Activated effector memory CD4-positive, alpha-beta T cell treated with anti-CD3 and anti-CD28 coated beads, Interleukin-2, amount 50 U/mL, for 16 hours (primary cell): ENCODE data around the gene PRKCQ.

Source experiments
- DNase-seq: peaks from one replicate; pipeline ENCODE4 v3.0.0-alpha.2; 2020

PRKCQ gene

DNA sequence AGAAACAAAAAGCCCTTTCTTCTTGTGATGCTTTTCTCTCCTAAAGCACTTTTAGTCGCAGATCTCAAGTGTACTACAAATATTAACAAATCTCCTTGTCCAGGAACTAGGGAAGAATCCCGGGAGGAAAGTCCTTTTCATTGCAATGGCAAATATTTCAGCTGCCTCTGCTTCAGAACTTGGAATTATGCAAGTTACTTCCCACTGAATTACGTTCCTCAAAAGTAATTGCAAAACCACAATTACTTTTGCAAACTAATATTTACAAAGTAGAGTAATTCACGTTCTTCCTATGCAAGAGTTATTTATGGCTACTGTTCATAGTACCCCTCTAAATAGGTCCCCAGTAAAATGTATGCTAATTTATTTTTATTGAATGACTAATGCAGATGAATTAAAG, 14.5 kb downstream of the PRKCQ start:
- no peak for DNase-seq

DNA sequence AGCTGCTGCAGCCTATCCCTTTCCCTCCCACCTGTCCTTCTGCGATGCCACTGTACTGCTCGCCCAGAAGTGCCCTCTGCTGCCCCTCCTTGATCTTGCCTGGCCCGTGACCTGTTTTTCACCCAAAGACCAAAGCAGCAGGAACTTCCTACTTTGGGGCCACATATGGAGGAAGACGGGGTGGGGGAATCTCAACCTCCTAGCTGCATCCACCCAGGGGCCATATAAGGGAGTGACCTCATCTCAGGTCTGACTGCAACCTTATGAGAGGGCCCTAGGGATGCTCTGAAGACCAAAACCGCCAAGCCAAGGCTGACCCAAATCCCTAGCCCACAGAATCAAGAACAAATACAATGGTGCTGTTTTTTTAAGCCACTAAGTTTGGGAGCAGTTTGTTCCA, 15.7 kb downstream of the PRKCQ start:
- no peak for DNase-seq

DNA sequence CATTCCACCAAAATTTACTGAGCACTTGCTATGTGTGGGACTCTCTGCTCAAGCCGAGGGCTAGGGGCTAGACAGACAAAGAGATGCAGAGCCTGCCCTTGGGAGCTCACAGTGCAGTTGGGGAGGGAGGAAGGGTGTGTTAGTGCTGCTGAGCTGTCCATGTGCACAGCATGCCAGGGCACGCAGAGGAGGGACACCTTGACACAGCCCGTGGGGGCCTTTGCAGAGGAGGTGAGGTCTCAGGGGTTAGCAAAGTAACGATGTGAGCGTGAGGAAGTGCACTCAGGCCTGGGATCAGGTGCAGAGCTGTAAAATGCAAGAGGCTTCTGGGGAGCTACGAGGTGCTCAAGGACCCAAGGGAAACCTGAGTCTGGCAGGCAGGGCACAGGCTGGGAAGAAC, 16.3 kb downstream of the PRKCQ start:
- no peak for DNase-seq

DNA sequence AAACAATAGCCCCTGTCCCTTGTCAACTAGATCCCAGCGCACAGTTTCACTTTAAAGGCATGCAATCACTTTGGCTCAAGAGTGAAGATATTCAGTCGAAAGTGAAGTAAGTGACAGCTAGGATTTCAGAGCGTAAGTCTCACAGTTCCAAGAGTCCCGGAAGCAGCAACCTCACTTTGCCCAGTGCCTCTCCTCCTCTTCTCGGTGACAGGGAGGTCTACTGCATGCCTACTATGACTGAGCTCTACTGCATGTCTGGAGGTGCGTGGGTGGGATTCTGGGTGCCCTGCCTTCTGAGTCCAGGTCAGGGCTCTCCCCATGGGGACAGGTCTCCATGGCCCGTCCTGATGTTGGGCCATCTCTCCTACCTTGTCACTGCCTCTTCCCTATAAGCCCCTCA, 17.0 kb downstream of the PRKCQ start:
- peak; percentile 76 for DNase-seq

DNA sequence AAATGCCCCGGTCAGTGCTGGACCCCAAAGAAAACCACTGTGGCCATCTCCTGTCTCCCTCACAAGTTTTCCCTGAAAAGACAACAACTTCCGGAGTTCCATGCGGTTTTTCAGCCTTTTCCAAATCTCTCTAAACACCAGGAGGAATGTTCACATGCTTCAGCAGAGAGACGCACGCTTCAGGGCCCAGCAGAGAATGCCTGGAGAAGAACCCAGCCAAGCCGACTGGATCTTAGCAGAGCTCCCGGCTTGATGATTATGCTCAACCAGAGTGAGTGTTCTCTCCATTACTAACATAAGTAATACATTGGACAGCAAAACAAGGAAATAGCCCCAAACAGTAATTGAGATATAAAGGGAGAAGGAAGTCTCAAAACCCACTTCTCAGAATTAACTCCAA, 17.9 kb downstream of the PRKCQ start:
- DNase-seq = no peak

DNA sequence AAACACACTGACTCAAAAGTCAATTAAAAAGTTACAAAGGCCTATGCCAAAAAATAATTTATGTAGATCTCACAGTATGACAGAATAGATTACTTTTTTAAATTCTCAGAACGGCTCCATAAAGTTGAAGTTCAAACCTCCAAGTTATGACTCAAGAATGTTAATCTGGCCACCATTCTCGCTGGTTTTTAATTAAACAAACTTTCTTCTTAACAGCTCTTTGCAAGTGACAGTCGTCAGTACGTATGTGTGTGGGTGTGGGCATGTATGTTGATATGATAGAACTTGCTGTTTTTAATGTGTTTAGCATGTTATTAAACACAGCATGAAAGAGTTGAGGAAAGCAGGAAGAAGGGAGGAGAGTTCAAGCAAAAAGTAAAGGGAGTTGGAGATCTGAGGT, 18.5 kb downstream of the PRKCQ start:
- DNase-seq = no peak

DNA sequence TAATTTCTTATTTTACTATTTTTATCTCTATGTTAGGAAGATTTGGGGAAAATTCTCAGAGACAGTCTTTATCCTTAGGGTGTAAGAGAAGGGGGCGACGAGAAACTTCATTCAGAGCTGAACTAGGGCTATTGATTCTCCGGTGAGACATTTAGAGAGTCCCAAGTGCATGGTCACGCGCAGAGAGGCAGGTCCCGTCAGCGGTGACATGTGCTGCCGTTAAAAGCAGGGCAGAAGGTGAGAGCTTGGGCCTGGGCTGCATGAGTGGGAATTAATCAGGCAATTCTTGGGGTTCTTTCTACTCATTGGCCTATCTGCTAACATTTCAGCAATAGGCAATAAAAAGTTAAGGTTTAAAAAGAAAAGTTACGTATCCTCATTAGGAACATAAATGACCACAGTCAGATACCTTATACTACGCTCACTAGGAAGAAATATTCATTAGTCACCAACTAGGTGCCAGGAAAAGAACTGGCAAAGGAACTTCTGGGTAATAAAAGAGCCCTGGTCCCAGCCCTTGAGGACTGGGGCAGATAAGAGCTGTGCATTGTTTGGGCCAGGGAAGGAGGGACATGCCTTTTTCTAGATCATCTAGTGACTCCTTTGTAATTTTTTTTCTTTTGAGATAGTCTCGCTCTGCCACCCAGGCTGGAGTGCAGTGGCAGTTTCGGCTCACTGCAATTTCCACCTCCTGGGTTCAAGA, 21.2 kb downstream of the PRKCQ start:
- DNase-seq = no peak

DNA sequence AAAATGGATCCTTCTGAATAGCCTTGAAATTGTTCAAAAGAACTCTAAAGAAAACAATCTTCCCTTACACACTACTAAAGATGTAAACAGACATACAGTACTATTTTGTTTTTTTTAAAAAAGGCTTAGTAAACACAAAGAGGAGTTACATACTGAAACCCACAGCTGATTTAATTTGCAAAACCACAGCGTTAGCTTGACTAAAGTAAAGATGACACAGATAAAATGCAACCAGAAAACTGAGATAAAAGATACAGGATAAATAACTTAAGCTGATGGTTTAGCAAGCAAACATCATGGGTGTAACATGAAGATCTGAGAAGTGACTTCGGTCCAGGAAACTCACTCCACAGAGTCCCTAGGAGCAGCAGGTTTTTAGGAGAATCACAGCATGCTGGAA, 21.8 kb downstream of the PRKCQ start:
- DNase-seq = no peak

DNA sequence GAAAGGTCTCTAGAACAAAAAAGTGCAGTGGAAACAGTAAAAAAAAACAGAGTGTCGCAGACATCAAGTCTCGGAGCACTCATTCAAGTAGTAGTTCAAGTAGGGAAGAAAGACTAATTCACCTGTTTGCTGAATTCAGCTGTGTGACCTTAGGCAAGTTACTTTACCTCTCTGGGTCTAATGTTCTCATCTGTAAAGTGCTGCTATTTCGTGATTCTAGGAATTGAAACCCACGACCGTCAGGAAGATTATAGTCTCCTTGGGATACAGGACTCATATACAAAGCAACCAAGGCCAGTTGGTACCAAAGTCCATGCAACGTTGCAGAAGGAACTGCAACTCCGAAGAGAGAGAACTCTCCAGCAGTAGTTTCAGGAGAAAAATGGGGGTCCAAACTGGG, 26.1 kb downstream of the PRKCQ start:
- no peak for DNase-seq

DNA sequence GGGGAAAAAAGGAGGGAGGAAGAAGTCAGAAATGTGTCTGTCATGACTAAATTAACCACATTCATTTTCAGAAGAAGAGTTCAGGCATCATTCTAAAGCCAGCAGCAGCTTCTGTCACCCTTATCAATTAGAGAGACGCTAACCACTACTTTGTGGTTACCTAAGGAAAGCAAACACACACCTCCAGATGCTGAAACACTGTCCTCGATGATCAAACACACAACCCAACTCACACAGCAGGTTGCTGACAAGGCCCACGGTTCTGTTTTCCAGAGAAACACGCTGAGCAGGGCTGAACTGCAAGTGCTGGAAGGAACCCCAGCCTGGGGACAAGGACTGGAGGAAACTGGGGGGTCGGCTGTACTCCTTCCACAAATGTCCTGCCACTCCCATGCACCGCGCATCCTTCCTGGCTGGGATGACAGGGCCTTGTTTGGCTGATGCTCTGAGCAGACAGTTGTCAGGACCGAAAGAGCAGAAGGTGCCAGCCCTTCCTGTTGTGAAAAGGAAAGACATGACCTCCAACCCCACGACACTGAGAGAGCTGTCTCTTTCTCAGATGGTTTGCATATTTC, 36.6 kb downstream of the PRKCQ start:
- peak; percentile 81 for DNase-seq

DNA sequence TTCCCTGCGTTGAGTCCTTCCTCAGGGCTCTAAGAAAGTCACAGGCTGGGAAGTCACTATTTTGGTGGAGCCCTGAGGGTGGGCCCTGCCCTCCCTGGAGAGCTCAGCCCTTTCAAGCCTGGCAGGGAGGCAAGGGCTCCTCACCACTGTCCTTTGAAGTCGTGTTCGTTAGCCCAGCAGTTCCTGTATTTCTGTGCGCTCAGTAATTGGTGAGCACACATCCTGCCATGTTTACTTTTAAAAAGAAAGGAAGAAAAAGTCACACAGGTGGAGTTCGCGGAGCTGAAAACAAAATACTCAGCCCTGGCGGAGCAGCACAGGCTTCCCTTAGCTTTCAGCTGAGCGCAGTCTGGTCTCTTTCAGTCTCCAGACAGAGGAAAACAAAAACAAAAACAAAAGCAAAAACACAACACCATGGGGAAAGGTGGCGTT, 37.1 kb downstream of the PRKCQ start:
- peak; percentile 78 for DNase-seq

DNA sequence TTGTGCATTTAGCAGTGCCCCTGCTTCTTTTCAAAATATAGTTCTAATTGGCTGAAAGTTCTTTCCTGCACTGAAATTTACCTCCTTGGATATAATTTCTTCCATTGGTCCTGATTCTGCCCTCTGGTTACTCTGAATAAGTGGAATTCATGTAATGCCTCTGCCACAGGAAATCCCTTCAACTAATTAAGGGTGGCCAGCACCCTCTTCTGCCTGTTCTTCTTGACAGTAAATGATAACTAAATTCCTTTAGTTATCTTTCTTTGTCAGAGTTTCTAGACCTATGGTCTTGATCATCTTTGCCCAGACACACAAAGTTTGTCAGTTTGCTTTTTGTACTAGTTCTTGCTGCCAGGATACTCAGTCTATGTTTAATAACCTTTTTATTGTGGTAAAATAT, 40.2 kb downstream of the PRKCQ start:
- DNase-seq = no peak

DNA sequence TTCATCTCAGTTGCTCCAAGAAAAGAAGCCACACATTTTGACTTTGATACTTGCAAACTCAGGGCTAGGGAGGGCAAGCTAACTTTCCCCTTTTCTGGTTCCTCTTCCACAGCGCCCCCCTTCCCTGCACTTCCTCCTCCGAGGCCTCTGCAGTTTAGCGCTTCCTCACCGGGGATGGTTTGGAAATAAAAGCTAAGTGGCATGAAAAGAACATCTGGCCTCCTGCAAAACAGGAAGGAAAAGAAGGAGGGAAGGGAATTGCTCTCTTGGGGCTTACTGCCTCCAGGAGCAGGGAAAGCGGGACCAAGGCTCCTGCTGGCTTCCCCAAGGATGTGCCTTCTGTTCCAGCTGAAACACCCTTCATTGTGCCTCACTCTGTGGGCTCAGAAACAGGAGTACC, 42.3 kb downstream of the PRKCQ start:
- no peak for DNase-seq

DNA sequence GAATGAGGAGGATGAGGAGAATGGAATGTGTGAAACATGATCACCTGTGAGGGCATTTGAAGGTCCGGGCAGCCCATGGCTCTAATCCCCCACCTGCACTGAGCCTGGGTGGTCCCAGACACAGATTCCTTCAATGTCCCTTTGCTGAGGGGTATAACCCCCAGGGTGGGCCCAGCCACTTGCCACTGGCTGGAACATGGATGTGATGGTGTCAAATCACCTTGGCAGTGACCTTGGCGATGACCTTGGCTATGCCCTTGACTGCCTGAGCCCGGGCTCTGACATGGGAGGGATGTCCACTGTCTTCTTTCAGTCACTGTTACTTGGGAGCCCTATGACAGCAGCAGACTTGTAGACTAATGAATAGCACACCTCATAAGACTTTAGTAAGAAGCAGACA, 44.0 kb downstream of the PRKCQ start:
- no peak for DNase-seq

DNA sequence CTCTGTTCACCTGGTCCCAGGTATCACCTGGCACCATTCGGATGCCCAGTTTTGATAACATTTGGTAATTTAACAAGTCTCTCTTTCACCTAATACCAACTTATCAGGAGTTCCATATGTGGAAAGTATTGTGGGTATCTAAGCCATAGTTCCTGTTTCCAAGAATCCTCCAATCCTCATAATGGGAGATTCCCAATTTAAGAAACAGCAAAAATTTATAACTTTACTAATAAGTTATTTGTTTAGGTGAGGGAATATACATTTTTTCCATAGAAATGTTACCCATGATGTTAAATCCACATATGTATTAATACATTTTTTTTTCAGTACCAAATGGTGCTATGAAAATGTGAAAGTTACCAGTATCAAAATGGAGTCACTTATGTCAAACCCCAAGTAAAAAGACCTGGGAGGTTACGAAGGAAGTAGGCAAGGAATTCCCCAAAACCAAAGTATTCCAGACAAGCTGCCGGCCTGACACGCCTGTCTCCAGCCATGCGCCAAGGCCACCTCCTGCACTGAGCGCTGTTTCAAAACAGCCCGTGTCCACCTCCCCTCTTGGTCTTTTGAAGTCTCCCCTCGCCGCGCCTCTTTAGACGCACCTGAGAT, 44.8 kb downstream of the PRKCQ start:
- DNase-seq = no peak

DNA sequence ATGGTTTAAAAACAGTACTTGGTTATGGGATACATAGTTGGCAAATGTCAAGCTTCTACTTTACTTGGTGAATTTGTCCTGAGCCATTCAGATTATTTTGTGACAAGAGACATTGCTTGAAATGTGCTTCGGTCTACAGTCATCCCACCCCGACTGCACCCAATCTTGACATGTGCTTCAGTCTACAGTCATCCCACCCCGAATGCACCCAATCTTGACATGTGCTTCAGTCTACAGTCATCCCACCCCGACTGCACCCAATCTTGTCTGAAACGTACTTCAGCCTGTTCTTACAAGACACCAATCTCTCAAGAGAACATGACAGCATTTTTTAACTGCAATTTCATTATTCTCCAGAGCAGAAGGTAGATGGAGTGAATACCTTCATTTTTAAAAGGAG, 47.8 kb downstream of the PRKCQ start:
- DNase-seq = no peak

DNA sequence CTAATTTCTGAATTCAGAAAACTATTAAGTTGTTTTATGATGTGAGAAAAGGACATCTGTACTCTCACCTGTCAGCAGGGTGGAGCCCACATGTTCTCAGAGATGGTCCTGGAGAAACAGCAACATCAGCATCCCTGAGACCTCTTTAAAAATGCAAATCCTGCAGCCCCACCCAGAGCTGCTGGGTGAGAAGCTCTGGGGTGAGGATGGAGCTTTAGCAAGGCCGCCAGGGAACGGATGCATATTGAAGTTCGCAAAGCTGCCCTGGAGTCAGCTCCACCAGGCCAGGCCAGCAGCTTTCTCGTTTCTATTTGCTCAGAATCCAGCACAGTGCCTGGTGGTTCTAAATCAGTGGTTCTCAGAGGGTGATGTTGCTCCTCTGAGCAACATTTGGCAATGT, 49.1 kb downstream of the PRKCQ start:
- no peak for DNase-seq

DNA sequence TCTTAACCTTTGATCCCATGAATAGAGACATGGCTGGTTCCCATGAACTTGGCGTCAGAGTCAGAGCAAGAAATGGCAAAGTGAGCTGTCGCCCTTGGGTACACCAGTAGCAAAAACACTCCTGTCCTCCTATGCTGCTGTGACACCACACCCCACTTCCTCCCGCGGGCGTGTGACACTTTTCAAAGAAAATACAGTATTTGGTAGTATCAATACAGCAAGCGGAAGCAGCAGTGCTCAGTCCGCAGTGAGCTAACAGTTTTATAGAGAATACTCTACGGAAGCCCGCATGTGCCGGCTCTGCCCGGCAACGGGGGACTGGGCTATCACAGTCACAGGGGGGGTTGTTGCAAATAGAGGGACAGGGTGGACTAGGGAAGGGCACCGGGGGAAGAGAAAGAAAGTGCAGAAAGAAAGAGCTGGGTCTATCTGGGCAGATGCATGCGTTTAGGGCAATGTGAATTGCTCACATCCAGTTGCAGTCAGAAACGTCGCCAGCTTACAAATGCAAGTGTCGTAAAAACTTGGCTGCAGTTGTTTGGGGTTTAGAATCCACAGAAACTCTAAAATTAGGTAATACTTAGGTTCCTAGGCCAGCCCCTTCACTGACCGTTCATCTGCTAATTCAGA, 49.8 kb downstream of the PRKCQ start:
- DNase-seq = peak; percentile 89

DNA sequence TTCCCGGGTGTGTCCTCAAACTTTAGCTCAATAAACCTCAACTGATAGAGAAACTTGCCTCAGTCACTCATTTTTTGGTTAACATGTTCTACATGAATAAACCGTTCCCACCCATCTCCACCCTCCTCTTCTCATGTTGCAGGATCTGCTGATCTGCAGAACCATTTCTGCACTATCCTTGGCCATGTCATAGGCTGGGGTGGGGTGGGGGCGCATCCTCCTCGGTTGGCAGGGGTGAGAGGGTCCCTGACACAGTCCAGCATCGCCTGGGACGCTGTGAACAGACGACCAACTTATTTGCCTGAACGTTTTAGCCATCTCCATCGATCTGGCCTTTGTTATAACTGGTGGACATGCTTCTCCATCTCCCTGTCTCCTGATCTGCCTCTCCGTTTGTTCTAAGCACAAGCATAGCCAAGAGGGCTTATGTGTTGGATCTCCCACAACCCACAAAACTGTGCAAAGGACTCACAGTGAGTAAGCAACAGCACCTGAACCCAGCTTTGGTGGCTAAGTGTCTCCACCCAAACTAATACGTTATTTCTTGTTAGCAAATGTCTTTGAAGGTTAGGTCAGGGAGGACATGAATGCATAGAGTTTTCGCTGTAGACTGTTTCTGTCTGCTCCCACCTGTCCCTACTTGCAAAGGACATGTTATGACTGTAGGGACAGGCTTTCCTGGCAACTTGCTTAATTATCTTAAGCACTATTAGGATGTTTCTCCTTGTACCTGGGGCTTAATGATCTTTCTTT, 51.7 kb downstream of the PRKCQ start:
- DNase-seq = no peak

DNA sequence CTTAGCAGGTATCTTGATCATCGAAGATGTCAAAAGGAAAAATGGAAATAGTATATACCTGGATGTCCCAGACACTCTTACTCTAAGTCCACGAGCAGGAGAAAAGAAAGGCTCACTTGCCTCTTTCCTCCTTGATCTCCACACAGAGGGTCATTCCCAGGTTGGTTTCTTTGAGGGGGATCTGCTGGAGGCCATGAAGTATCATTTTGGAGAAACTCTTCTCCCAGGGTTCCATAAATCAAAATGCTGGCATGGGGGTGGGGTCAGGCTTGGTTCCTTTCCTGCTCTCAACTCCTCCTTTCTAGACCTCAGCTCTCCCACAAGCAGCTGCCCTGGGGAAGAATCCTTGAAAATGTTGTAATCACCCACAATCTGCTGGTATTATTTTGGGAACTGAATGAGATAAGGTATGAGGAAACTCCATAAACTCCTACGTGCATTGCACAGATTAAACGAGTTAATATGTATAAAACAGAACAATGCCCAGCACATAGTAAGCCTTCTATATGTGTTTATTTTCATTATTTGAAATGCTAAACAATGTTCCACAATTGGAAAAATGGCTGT, 54.4 kb downstream of the PRKCQ start:
- DNase-seq = no peak

DNA sequence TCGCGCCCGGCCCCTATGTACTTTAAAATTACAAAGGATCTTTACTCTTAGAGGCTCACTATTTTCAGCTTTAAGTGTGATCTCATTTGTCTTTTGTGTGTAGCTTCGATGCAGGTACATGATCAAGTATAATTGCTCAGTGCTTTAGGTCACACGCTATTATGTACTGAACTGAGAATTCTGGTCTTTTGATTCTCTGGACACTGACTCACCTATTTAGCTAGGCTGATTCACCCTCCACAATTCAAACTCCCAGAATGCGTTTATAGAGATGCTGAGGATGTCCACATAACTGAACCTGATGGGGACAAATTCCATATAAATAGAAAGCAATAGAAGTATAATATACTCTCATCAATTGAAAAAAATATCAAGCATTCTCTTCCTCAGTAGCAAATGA, 57.8 kb downstream of the PRKCQ start:
- DNase-seq = no peak

DNA sequence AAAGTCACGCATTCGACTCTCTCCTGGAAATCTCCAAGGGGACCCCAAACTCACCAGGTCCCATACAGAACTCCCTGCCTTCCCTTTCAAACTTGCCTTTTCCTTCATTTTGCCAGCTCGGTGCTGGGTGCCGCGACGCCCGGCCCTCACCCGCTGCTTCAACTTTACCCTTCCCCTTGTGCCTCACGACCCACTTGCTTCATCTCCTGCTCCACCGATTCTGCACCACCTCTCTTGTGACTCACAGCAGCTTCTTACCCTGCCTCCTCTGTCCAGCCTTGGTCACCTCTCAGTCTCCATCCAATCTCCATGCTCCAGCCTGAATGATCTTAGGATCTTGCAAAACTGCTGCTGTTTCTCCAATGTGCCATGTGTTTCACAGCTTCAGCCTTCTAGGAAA, 59.9 kb downstream of the PRKCQ start:
- DNase-seq = no peak

DNA sequence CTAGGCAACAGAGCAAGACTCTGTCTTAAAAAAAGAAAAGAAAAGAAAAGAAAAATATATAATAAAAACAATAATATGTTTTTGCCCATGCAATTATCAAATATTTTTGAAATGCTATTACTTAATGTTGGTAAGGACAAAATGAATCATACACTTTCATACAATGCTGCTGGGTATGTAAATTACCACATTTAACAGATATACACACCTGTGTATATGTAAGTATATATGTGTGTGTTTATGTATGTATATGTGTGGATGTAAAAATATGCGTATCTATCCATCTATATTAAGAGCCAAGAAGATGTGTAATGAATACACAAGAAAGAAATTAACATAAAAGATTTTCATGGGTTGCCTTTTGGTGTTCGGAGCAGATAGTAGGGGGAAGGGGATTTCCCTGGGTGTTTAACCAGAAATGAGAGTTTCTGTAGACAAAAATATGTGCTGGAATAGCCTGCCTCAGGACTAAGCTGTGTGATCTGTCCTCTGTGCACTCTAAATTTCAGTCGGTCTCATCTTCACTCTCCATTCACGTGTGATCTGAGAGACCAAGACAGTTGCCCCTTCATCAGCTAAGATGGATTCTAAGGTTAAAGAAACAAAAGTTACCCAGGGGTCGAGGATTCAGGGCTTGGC, 61.2 kb downstream of the PRKCQ start:
- DNase-seq = no peak
